Fibroblast of gingiva (primary cell): Measurements from ENCODE around the gene VSNL1.
A peak's percentile ranks its signal among the peaks of the same experiment; 100 is the strongest.

Experiments used
- DNase-seq: peaks from one replicate; pipeline ENCODE4 v3.0.0-alpha.2; 2011; ENCODE audit warnings: low read depth

Gene VSNL1

GRCh38 chr2:17646081-17646554 lies 105.6 kb downstream of the VSNL1 start:
- DNase-seq: peak; percentile 68

GRCh38 chr2:17646838-17647701 lies 106.6 kb downstream of the VSNL1 start:
- no peak for DNase-seq

DNA sequence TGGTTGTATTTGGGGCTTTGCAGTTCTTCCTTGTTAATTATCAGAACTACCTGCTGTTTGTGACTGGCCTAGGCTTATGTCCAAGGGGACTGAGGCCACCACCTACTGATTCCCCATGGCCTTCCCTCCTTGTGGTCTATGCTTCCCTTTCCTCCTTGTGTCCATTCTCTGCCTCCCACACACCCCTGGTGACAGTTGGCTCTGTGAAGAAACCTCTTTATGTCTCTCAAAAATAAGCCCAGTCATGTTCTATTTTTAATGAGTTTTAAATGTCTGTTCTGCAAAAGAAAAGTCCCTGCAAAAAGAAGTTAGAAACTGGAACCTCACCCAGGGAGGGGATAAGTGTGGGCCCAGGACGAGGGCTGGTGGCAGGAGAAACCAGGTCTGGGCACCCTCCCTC lies 108.1 kb downstream of the VSNL1 start:
- no peak for DNase-seq

DNA sequence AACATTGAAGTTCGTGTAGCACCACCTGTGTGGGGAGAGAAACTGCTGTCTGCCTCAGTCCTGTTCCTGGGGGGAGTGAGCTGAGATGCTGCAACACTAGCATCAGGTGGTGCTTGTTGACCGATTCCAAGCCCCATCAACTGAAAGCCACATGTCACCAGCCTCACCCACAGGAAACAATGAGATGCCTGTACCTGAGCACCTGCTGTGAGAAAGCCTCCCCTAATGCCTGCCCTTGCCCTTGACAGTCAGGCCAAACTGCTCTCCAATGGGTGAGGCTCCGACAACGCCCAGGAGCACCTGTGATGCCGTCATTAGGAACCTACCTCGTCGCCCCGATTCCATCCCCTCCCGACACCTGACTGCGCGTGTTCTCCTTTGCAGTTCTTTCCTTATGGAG lies 108.5 kb downstream of the VSNL1 start:
- DNase-seq: no peak

DNA sequence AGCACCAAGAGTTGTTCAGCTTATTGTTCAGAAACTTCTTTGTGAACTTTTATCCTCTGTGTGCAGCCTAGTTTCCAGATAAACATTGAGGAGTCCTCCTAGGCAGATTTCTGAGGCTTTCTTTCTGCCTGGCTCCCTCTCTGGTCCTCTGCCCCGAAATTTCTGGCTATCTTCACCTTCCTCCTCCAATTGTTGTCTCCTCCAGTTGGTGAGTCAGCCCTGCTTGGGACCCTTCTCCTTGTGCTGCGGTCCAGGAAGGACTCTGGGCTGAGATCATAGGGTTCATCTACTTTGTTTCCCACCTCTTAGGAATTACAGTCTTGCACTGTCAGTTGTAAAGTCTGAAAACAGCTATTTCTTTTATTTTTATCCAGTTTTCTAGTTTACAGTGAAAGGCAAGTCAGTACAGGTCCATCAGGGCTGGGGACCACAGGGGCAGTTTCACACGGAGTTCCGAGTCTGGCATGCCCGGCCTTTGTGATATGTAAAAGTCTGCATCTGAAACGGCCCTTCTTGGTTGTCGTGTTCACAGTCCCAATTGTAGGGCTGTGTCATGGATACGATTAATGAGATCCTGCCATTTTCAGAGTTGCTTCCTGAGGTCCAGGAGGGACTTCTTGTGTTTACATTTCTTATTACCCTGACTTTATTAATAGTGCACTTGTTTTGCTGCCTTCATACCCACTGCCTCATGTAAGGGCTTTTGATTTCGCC lies 112.3 kb downstream of the VSNL1 start:
- no peak for DNase-seq

DNA sequence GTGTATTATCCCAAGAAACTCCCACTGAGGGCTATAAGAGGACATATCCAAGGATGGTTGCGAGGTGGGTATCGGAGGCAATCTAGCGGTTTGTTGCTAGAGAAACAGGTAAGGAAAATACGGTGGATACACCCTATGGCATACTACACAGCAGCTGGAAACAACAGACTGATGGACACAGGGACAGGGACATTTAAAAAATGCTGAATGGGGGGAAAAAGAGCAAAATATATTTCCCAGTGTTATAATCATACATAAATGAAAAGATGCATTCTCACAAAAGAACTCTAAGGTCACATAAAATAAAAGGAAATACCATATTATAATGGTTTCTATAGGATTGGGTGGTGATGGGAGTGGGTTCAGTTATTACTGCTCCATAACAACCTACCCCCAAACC lies 117.3 kb downstream of the VSNL1 start:
- no peak for DNase-seq

- no peak for DNase-seq
These were observed 117.9 kb downstream of the VSNL1 start for GRCh38 chr2:17658251-17658843.

DNA sequence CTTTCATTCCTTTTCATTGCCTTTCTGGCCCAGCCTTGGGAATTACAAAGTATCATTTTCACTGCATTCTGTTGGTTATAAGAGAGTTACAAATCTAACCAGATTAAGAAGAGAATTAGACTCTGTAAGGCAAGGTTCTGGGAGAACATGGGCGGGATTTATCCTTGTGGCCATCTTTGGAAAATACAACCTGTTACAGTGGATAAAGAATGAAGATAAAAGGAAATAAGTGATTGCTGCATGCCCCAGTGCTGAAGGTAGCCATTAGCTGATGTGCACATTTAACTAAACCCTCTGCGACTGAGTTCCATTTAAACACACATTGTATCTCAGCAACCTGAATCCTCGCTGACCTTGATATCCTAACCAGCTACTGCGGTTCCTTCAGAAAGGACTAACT lies 119.7 kb downstream of the VSNL1 start:
- DNase-seq: no peak

DNA sequence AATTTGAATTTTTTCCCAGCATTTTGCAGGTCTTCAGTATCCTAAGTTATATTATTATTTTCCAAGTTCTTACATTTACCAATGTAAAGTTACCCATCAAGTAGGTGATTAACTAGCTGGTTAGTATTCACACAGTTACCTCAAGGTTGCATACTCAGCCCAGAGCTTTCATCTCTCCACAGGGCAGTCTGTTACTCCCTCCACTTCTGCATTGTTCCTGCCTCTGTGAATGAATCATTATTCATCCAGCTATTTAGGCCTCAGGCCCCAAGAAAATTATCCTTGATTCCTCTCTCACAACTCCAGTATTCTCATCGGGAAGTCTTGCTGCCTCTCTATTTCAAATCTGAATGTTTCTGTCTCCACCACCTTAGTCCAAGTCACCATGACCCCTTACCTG lies 121.0 kb downstream of the VSNL1 start:
- DNase-seq: no peak

GRCh38 chr2:17662723-17663122 lies 122.2 kb downstream of the VSNL1 start:
- DNase-seq: no peak

DNA sequence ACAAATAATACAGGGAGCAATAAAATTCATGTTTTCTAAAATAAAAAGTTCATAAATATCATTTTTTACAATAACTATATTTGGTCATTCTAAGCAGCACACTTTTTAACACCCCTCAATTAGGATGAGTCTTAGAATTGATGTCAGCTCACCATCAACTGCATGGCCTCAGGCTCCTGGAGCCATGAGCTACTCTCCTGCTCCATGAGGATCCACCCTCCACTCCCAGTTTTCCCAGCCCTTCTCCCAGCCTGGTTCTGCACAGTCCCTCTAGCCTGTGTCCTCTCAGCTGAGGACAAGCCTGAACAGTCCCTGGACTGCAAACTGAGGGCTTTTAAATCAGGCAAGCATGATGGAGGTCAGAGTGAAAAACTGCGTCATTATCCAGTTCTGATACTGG lies 124.0 kb downstream of the VSNL1 start:
- DNase-seq: no peak

DNA sequence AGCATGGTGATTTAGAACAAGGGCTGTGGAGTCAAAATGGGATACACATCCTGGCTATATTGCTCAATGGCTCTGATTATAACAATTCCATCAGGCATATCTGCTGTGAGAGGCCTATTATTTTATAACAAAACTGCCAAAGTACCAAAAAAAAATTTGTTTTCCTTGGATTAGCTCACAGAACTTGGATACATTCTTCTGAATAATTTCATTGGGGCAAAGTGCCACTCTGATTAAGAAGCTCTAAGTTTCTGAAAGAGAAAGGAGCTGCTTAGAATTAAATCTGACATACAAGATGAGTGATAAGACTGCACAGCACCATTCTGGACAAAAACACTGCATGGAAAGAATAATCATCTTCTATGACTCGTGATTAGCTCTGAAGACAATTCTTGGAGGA lies 127.4 kb downstream of the VSNL1 start:
- DNase-seq: peak; percentile 60

- DNase-seq: peak; percentile 43
These were observed 132.3 kb downstream of the VSNL1 start for GRCh38 chr2:17672583-17673317.

GRCh38 chr2:17674817-17675216 lies 134.3 kb downstream of the VSNL1 start:
- no peak for DNase-seq

GRCh38 chr2:17680119-17680518 lies 139.6 kb downstream of the VSNL1 start:
- DNase-seq: no peak

GRCh38 chr2:17682098-17682857 lies 141.8 kb downstream of the VSNL1 start:
- no peak for DNase-seq

- DNase-seq: no peak
These were observed 143.5 kb downstream of the VSNL1 start for GRCh38 chr2:17683981-17684380.

GRCh38 chr2:17688600-17688999 lies 148.1 kb downstream of the VSNL1 start:
- DNase-seq: no peak

DNA sequence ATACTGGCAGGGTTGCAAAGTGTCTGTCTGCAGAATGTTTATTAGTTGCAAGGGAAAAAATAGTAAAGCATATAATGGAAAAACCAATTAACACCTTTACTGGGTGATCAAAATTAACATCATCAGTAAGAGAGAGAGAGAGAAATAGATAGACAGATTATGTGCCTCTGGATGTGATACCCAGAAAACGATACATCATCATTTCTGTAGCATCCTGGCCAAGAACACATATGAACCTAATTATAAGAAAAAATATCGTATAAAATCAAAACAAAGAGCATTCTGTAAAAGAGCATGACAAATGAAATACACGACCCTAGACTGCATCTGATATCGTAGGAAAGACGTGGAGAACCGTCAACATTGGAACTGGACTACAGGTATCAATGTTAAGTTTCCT lies 148.5 kb downstream of the VSNL1 start:
- peak; percentile 1 for DNase-seq

- no peak for DNase-seq
These were observed 150.3 kb downstream of the VSNL1 start for GRCh38 chr2:17690776-17691175.
